ENCODE measurements around the gene CDC25C. TPM values are rescaled to one million over a fixed set of nuclear protein-coding genes. Genes with fewer than 3 reads are reported as not detected.

The CDC25C gene
- total RNA-seq, 3 donors from 2014 or later, result 0.64 TPM; not detected in 2

DNA sequence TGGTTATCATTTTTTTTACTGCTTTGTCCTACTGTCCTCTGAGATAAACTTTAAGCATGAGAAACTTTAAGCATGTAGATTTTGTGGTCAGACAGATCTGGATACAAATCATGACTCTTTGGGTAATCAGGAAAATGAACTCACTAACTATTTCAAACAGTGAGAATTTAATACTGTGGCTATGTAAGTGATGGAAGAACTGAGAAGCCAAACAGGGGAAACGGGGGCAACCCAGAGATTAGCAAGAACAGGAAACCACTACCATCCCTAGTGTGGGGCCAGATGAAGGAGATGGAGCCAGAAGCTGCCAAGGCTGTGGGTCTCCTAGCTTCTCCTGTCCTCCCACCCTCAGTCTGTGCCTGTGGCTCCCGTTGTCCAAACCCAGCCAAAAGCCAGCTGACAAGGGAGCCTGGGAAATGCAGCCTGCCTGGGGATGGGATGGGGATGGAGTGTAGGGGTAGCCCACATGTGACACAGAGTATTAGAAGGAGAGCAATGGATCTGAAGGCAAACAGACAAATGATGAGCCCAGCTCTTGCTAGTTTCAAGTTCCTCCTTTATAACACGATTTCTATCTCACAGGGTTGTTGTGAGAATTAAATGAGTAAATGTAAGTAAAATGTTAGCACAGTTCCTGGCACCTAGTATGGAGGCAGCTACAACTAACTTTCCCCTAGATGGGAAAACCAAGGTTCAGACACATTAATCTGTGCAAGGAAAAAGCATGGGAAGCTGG, 90.8 kb downstream of the CDC25C start:
- TF ChIP-seq POLR2A (IDR thresholded peaks at IDR 0.05), result no peak
- TF ChIP-seq POLR2AphosphoS5 (IDR thresholded peaks at IDR 0.05), result no peak
- TF ChIP-seq, protein P1, sequence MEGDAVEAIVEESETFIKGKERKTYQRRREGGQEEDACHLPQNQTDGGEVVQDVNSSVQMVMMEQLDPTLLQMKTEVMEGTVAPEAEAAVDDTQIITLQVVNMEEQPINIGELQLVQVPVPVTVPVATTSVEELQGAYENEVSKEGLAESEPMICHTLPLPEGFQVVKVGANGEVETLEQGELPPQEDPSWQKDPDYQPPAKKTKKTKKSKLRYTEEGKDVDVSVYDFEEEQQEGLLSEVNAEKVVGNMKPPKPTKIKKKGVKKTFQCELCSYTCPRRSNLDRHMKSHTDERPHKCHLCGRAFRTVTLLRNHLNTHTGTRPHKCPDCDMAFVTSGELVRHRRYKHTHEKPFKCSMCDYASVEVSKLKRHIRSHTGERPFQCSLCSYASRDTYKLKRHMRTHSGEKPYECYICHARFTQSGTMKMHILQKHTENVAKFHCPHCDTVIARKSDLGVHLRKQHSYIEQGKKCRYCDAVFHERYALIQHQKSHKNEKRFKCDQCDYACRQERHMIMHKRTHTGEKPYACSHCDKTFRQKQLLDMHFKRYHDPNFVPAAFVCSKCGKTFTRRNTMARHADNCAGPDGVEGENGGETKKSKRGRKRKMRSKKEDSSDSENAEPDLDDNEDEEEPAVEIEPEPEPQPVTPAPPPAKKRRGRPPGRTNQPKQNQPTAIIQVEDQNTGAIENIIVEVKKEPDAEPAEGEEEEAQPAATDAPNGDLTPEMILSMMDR (IDR thresholded peaks at IDR 0.05), result no peak
- H3K36me3 ChIP-seq, result no peaks in the 10 kb centered on the region
- H3K4me3 ChIP-seq, result no peak overlapping the region
- no peak for DNase-seq (ENCODE audit: low spot score in 2 of 2)
- intact Hi-C loops (cut with DNase I; ENCODE audit: low total_unique reads), result no loop called here
- H3K27ac ChIP-seq, result no peak overlapping the region
- H3K27me3 ChIP-seq, result no peaks in the 10 kb centered on the region
- no peaks in the 10 kb centered on the region for H3K9me3 ChIP-seq
- no peaks in the 10 kb centered on the region for H3K4me1 ChIP-seq

DNA sequence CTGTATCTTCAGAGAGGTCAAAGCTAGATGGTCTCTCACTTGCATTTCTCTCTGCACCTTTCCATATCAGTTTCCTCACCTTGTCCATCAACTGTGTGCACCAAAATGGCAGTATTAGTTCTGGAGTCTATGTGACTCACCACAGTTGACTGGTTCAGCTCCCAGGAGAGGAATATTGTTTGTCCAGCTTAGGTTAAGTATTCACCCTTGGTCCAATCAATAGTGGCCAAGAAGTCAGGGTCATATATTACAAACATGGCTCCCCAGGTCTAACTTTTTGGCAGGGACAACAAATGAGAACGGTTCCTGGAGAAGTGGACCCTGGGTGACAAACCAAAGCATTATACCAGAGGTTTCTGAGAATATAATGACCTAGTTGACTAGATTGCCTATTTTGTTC, 93.6 kb downstream of the CDC25C start:
- Histone ChIP-seq H3K4me3 (no peak overlapping the region), H3K36me3 (no peaks in the 10 kb centered on the region), H3K9me3 (no peaks in the 10 kb centered on the region), H3K27me3 (no peaks in the 10 kb centered on the region), H3K27ac (no peak overlapping the region), H3K4me1 (no peaks in the 10 kb centered on the region)
- DNase-seq (ENCODE audit: low spot score in 2 of 2), result no peak
- TF ChIP-seq POLR2AphosphoS5 (IDR thresholded peaks at IDR 0.05) (no peak), POLR2A (IDR thresholded peaks at IDR 0.05) (no peak)
- TF ChIP-seq, protein P1 (IDR thresholded peaks at IDR 0.05), result no peak
- intact Hi-C loops (cut with DNase I; ENCODE audit: low total_unique reads), result no loop called here

Other genes starting within 250 kb of the CDC25C start
- not detected for gene WNT8A, start 247.8 kb downstream of the CDC25C start, total RNA-seq
- 1 to 10 TPM; 1.9 to 3.9 (median 2.5) TPM for gene NME5, start 192.4 kb downstream of the CDC25C start, total RNA-seq
- gene BRD8, start 153.2 kb downstream of the CDC25C start, total RNA-seq, result 10 to 100 TPM; 28.6 to 90.4 (median 69.5) TPM
- 1 to 10 TPM in 1 of 3 donors, under 1 TPM in 1, not detected in 1; 0.29 to 2.1 TPM for gene KIF20A, start 152.7 kb downstream of the CDC25C start, total RNA-seq
- gene CDC23, start 118.5 kb downstream of the CDC25C start, total RNA-seq, result 10 to 100 TPM; 15.0 to 31.3 (median 22.0) TPM
- not detected for gene GFRA3, start 57.2 kb downstream of the CDC25C start, total RNA-seq
- 10 to 100 TPM; 16.6 to 31.0 (median 23.3) TPM for gene FAM53C, start 6.5 kb upstream of the CDC25C start, total RNA-seq
- gene KDM3B, start 20.9 kb upstream of the CDC25C start, total RNA-seq, result 10 to 100 TPM; 61.3 to 85.0 (median 66.5) TPM
- 1 to 10 TPM in 1 of 3 donors, under 1 TPM in 2; 0.88 to 2.7 (median 0.98) TPM for gene REEP2, start 107.3 kb upstream of the CDC25C start, total RNA-seq
- 10 to 100 TPM; 11.8 to 61.0 (median 18.4) TPM for gene EGR1, start 133.7 kb upstream of the CDC25C start, total RNA-seq
- 100 to 1,000 TPM in 2 of 3 donors, 10 to 100 TPM in 1; 95.4 to 112 (median 104) TPM for gene ETF1, start 211.4 kb upstream of the CDC25C start, total RNA-seq
- 100 to 1,000 TPM; 236 to 288 (median 266) TPM for gene HSPA9, start 243.6 kb upstream of the CDC25C start, total RNA-seq